Measurements from ENCODE around the gene COL5A1. TPM values are rescaled to one million over a fixed set of nuclear protein-coding genes. Genes with fewer than 3 reads are reported as not detected.

The COL5A1 gene
- total RNA-seq, 1 experiment from 2014 or later: 9.5 TPM

DNA sequence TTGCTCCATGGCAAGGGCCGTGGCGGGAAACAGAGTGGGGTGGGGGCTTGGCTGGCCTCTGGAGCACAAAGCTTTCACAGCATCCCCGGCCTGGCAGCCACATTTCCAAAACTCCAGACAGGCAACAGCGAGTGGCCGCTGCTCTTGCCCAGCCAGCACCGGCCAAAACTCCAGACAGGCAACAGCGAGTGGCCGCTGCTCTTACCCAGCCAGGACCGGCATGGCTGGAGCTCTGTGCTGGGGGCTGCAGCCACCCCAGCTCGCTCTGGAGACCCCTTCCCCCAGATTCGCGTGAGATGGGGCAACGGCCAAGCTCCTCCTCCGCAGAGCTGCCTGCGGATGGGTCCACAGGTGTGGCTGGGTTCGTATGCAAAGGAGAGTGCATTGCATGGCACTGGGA is 98.5 kb downstream of the COL5A1 start:
- H3K27me3 ChIP-seq (ENCODE audit: insufficient read depth, low read length): no peaks in the 10 kb centered on the region
- Mint-ChIP-seq H3K4me3 (no peak overlapping the region), H3K27me3 (ENCODE audit: low read depth) (peaks cover 2% of the 10 kb centered on the region; the same call in 1 of the 2 replicates), H3K4me1 (peaks cover 5 to 6% of the 10 kb centered on the region in 2 experiments), H3K27ac (no peak overlapping the region; a peak in 1 of 7 replicates), H3K36me3 (ENCODE audit: insufficient read depth in 1 of 3, low read depth in 3 of 3) (no peaks in the 10 kb centered on the region; a peak in 1 of 7 replicates), H3K9me3 (no peaks in the 10 kb centered on the region)
- no peak overlapping the region for H4K8ac ChIP-seq (replicated peaks; ENCODE audit: insufficient read length, low read depth, low read length)
- H3K18ac ChIP-seq (ENCODE audit: insufficient read length, low read depth, low read length): no peak overlapping the region
- TF ChIP-seq CTCF (conservative IDR thresholded peaks at IDR 0.05): no peak
- no peak overlapping the region for H4K91ac ChIP-seq (ENCODE audit: insufficient read length, low read depth, low read length)
- H2AK5ac ChIP-seq (ENCODE audit: insufficient read length, low read length): no peak overlapping the region
- no peak overlapping the region for H2BK120ac ChIP-seq (ENCODE audit: low read depth, low read length, poor library complexity, severe bottlenecking)
- no peak overlapping the region for H2BK15ac ChIP-seq (ENCODE audit: low read depth, low read length)
- no peak overlapping the region for H3K23ac ChIP-seq (ENCODE audit: insufficient read length, low read depth, low read length)
- no peaks in the 10 kb centered on the region for H3K79me1 ChIP-seq (ENCODE audit: insufficient read depth, low read depth, low read length, poor library complexity, severe bottlenecking)
- no peak overlapping the region for H2BK20ac ChIP-seq (ENCODE audit: low read depth, low read length, poor library complexity, severe bottlenecking)
- H3K4me1 ChIP-seq (ENCODE audit: insufficient read depth, low read length): no peaks in the 10 kb centered on the region
- H4K20me1 ChIP-seq (ENCODE audit: control insufficient read depth, insufficient read depth, insufficient read length): no peaks in the 10 kb centered on the region
- H3K9ac ChIP-seq (ENCODE audit: extremely low read depth, insufficient read length, low read length): no peak overlapping the region
- H3K23me2 ChIP-seq (ENCODE audit: insufficient read length, low read depth, low read length, poor library complexity, severe bottlenecking): no peaks in the 10 kb centered on the region
- no peak overlapping the region; the same call in 1 of the 2 replicates for H3K14ac ChIP-seq (ENCODE audit: insufficient read depth, low read length)
- H2AFZ ChIP-seq (ENCODE audit: low read length): no peak overlapping the region
- H2BK5ac ChIP-seq (ENCODE audit: insufficient read length, low read length): no peak overlapping the region
- H3T11ph ChIP-seq (ENCODE audit: low read length): no peak overlapping the region
- no CpG with 5 or more reads among the region's 16 CpGs for WGBS (ENCODE audit: extremely low coverage, insufficient read length, low lambda C conversion rate)
- H3K9me3 ChIP-seq (ENCODE audit: control insufficient read depth, low read depth, low read length): no peaks in the 10 kb centered on the region
- DNase-seq: no peak
- no peaks in the 10 kb centered on the region for H3K79me2 ChIP-seq (ENCODE audit: insufficient read depth, low read length)
- H3K4me2 ChIP-seq (ENCODE audit: insufficient read depth, insufficient read length, low read length): no peak overlapping the region
- H3K27ac ChIP-seq (ENCODE audit: insufficient read length, low read depth, low read length): no peak overlapping the region
- H2BK12ac ChIP-seq (ENCODE audit: insufficient read length, low read depth, low read length): no peak overlapping the region
- no peak overlapping the region for H3K56ac ChIP-seq (ENCODE audit: insufficient read length, low read depth, low read length)
- H3K4ac ChIP-seq (ENCODE audit: low read depth, low read length): no peak overlapping the region
- no peak overlapping the region for H4K5ac ChIP-seq (ENCODE audit: insufficient read length, low read depth, low read length)
